ENCODE data around the gene FN1.
"Not testable (repeated sequence)": the region's sequence is repeated elsewhere in the genome, so short reads cannot be mapped to it uniquely, and the experiment has no call there.

FN1 gene

DNA sequence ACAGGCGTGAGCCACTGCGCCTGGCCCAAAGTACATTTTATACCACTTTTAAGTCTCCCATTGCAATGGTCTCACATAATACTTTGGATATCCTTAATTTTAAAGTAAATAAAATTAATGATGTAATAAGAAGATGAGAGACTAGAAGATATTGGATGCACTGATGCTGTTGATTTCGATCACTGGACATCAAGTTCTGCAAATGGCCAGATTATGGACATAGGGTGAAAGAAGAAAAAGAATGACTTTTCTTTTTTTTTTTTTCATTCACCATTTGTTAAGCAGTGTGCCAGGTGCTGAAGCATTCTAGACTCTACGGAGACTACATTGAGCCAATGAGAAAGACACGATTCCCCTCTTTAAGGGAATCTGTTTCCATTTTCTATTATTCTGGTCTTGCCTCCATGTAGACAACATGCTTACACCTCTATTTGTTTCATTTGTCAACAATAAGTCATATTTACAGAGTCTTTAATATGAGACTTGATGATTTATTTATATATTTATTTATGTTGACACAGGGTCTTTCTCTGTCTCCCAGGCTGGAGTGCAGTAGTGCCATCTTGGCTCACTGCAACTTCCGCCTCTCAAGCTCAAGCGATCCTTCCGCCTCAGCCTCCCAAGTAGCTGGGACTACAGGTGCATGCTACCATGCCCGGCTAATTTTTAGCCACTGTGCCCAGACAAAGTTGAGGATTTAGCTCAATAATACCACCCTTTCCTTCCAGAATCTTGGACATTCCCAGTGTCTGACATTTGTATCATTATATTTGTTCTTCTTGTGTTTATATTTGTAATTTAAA lies 23.7 kb downstream of the FN1 start:
- no peaks in the 10 kb centered on the region for H3K27me3 ChIP-seq (ENCODE audit: control insufficient read depth in 1 of 2, insufficient read depth in 2 of 2, low read length in 2 of 2)
- H3K9me3 ChIP-seq (ENCODE audit: low read length): no peaks in the 10 kb centered on the region
- H3K4me3 ChIP-seq (ENCODE audit: low read depth in 1 of 2, low read length in 2 of 2): no peak overlapping the region
- H3K9ac ChIP-seq (ENCODE audit: low read length): no peak overlapping the region
- no peaks in the 10 kb centered on the region for H3K4me1 ChIP-seq (ENCODE audit: insufficient read depth, low read length)
- H3K27ac ChIP-seq (ENCODE audit: low read depth, low read length): no peak overlapping the region
- H3K36me3 ChIP-seq (ENCODE audit: insufficient read depth, low read length): peaks cover 72% of the 10 kb centered on the region

DNA sequence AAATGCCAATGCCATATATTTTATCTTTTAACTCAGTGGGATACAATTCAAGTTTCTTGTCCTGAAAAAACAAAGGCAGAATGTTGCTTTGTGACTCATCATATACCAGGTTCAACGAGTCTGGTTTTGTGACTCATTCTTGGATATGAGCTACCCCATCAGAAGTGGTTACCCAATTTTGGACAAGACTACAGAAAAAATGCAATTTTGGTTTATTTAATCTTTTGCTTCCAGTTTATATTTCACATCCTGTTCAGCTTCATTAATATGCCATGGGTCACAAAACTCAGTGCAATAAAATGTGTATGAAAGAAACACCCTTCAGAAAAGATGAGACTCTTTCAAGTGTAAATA lies 25.0 kb downstream of the FN1 start:
- Histone ChIP-seq H3K27ac (ENCODE audit: low read depth, low read length) (no peak overlapping the region), H3K36me3 (ENCODE audit: insufficient read depth, low read length) (peaks cover 75% of the 10 kb centered on the region), H3K9me3 (ENCODE audit: low read length) (no peaks in the 10 kb centered on the region), H3K4me1 (ENCODE audit: insufficient read depth, low read length) (no peaks in the 10 kb centered on the region), H3K27me3 (ENCODE audit: control insufficient read depth in 1 of 2, insufficient read depth in 2 of 2, low read length in 2 of 2) (no peaks in the 10 kb centered on the region), H3K4me3 (ENCODE audit: low read depth in 1 of 2, low read length in 2 of 2) (no peak overlapping the region), H3K9ac (ENCODE audit: low read length) (no peak overlapping the region)

DNA sequence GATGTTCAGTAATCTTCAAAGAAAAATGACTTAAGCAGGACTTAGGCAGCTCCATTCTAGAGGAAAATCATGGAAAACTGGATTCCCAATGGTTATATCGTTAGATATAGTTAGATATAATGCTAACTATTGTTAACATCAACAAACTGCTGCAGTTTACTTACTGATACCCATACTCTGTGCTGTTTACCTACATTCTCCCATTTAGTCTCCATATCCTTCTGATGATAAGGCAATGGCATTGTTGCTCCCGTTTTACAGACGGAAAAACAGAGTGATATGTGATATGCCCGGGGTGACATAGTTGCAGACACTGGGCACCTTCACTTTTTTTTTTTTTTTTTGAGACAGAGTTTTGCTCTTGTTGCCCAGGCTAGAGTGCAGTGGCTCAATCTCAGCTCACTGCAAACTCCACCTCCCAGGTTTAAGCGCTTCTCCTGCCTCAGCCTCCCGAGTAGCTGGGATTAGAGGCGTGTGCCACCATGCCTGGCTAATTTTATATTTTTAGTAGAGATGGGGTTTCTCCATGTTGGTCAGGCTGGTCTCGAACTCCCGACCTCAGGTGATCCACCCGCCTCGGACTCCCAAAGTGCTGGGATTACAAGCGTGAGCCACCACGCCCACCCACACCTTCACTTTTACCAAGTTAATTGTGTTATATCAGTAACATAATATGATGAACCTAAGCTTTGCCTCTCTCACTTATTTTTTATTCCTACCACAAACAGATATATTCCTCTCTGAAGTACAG lies 25.5 kb downstream of the FN1 start:
- not testable (repeated sequence) for H3K4me3 ChIP-seq (ENCODE audit: low read depth in 1 of 2, low read length in 2 of 2); H3K4me1 ChIP-seq (ENCODE audit: insufficient read depth, low read length); H3K9ac ChIP-seq (ENCODE audit: low read length); H3K9me3 ChIP-seq (ENCODE audit: low read length); H3K27ac ChIP-seq (ENCODE audit: low read depth, low read length); H3K27me3 ChIP-seq (ENCODE audit: control insufficient read depth in 1 of 2, insufficient read depth in 2 of 2, low read length in 2 of 2)
- H3K36me3 ChIP-seq (ENCODE audit: insufficient read depth, low read length): peaks cover 78% of the 10 kb centered on the region

DNA sequence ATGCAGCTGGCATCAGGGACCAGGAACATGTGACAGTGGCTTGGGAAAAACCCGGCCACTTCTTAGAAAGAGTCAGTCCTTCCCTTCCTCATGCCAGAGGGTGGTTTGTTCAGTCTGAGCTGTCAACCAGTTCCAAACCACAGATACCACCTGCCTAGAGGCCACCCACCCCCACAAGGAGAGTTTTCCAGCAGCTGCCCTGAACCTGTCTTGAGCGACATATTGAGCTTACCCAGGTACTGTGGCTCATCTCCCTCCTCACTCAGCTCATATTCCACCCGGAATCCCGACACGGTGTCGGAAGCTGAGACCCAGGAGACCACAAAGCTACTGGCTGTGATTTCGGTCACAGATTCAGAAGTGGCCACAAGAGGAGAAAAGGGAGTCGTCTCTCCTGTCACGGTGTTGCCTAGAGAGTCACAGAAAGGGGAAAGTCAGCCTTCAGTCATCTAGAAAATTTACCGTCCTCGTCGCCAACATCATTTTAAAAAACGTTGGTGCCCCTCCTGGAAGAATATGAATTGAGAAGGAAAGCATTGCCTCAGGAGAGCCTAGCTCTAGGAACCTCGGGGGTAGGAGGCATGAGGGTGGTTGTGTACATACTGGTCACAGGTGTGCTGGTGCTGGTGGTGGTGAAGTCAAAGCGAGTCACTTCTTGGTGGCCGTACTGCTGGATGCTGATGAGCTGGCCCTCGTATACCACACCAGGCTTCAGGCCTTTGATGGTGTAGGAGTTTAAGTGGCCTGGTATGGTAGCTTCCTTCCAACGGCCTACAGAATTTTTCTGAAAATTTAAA lies 26.3 kb downstream of the FN1 start:
- no peak overlapping the region for H3K27ac ChIP-seq (ENCODE audit: low read depth, low read length)
- H3K4me3 ChIP-seq (ENCODE audit: low read depth in 1 of 2, low read length in 2 of 2): no peak overlapping the region
- no peaks in the 10 kb centered on the region for H3K4me1 ChIP-seq (ENCODE audit: insufficient read depth, low read length)
- H3K9me3 ChIP-seq (ENCODE audit: low read length): no peaks in the 10 kb centered on the region
- peaks cover 83% of the 10 kb centered on the region for H3K36me3 ChIP-seq (ENCODE audit: insufficient read depth, low read length)
- H3K27me3 ChIP-seq (ENCODE audit: control insufficient read depth in 1 of 2, insufficient read depth in 2 of 2, low read length in 2 of 2): no peaks in the 10 kb centered on the region
- H3K9ac ChIP-seq (ENCODE audit: low read length): no peak overlapping the region

DNA sequence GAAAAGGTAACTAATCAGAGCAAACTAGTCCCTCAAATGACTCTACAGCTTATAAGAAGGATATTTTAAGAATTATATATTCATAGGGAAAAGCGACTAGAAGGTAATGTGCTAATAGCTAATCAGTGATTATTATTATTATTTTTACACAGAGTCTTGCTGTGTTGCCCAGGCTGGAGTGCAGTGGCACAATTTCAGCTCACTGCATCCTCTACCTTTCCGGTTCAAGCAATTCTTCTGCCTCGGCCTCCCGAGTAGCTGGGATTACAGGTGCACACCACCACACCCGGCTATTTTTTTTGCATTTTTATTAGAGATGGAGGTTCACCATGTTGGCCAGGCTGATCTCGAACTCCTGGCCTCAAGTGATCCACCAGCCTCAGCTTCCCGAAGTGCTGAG lies 27.4 kb downstream of the FN1 start:
- H3K36me3 ChIP-seq (ENCODE audit: insufficient read depth, low read length): peaks cover 83% of the 10 kb centered on the region
- not testable (repeated sequence) for H3K9ac ChIP-seq (ENCODE audit: low read length); H3K4me3 ChIP-seq (ENCODE audit: low read depth in 1 of 2, low read length in 2 of 2); H3K27ac ChIP-seq (ENCODE audit: low read depth, low read length); H3K4me1 ChIP-seq (ENCODE audit: insufficient read depth, low read length); H3K27me3 ChIP-seq (ENCODE audit: control insufficient read depth in 1 of 2, insufficient read depth in 2 of 2, low read length in 2 of 2); H3K9me3 ChIP-seq (ENCODE audit: low read length)

DNA sequence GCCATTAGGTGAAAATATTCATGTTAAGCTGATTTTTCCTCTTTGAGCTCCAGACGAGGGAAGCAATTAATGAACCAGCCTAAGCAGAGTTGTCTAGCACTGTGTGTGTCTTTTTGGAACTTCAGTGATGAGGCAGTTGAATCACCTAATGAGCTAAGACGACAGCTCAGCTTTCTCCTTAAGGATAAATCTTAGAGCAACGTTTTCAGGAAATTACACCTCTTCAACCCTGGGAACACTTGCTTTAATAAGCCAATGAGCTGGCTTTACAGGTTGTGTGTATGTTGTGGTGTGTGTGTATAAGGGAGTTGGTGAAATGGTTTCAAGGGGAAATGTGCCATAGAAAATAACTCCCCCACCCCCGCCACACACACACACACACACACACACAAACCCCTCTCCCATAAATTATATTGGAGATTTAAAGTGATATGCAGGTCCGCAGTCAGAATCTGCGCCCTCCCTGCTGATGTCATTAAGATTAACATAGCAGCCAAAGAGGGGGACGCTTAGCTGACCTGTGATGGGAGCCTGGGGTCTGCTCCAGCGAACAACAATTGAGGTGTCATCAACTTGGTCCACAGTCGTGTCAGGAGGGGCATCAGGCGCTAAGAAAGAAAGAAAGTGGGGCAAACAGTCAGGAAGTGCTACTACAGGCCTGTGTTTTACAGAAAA lies 28.1 kb downstream of the FN1 start:
- H3K27ac ChIP-seq (ENCODE audit: low read depth, low read length): no peak overlapping the region
- peaks cover 81% of the 10 kb centered on the region for H3K36me3 ChIP-seq (ENCODE audit: insufficient read depth, low read length)
- no peaks in the 10 kb centered on the region for H3K4me1 ChIP-seq (ENCODE audit: insufficient read depth, low read length)
- H3K4me3 ChIP-seq (ENCODE audit: low read depth in 1 of 2, low read length in 2 of 2): no peak overlapping the region
- no peaks in the 10 kb centered on the region for H3K9me3 ChIP-seq (ENCODE audit: low read length)
- H3K9ac ChIP-seq (ENCODE audit: low read length): no peak overlapping the region
- no peaks in the 10 kb centered on the region for H3K27me3 ChIP-seq (ENCODE audit: control insufficient read depth in 1 of 2, insufficient read depth in 2 of 2, low read length in 2 of 2)

DNA sequence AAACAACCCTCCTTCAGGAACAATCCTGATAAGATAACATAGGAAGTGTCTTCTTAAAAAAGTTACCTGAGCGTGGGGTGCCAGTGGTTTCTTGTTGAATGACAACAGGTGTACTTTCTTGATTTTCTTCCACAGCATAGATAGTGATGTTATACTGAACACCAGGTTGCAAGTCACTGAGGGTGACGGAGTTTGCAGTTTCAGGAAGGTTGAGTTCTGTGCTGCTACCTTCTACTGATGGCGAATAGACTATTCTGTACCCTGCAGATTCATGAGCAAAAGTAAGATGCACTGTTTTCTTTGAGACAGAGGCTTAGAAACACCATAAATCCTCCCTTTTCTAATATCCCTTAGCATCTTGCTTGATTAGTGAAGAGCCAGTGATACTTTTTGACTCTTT lies 28.8 kb downstream of the FN1 start:
- Histone ChIP-seq H3K27me3 (ENCODE audit: control insufficient read depth in 1 of 2, insufficient read depth in 2 of 2, low read length in 2 of 2) (no peaks in the 10 kb centered on the region), H3K36me3 (ENCODE audit: insufficient read depth, low read length) (peaks cover 80% of the 10 kb centered on the region), H3K4me3 (ENCODE audit: low read depth in 1 of 2, low read length in 2 of 2) (no peak overlapping the region), H3K4me1 (ENCODE audit: insufficient read depth, low read length) (peaks cover under 1% of the 10 kb centered on the region), H3K9ac (ENCODE audit: low read length) (no peak overlapping the region), H3K9me3 (ENCODE audit: low read length) (no peaks in the 10 kb centered on the region), H3K27ac (ENCODE audit: low read depth, low read length) (no peak overlapping the region)

DNA sequence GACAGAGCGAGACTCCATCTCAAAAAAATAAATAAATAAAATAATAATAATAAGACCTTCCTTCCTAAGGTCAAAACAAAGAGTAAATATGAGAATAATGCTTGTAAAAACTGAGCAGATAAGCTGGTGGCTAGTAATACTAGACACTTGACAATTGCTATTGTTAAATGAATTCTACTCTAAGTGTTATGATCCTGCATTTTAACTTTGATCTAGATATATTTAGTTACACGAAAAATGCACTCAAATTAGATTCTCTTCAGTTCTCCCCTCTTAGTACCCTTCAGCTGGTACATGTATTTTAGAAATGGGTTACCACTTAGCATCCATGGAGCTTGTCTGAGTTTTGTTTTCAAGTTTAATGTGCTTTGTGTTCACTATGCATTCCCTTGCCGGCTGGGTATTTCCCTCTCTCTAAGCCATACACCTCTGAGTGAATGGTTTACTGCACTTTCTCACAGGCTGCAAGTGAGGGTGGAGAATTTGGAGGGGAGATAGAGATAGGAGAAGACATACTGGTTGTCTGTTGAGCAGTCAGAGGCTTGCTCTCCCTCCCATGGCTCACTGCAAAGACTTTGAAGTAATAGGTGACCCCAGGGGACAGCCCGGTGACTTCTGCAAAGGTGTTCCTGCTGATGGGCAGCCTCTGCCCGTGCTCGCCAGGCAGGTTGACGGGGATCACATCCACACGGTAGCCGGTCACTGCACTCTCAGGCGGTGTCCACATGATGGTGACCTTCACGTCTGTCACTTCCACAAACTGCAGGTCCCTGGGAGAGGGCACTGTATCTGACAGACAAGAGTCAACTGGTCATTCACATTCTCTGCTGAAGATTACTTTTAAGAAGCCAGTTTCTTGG lies 29.9 kb downstream of the FN1 start:
- Histone ChIP-seq H3K27ac (ENCODE audit: low read depth, low read length) (no peak overlapping the region), H3K36me3 (ENCODE audit: insufficient read depth, low read length) (peaks cover 76% of the 10 kb centered on the region), H3K9me3 (ENCODE audit: low read length) (no peaks in the 10 kb centered on the region), H3K27me3 (ENCODE audit: control insufficient read depth in 1 of 2, insufficient read depth in 2 of 2, low read length in 2 of 2) (no peaks in the 10 kb centered on the region), H3K4me3 (ENCODE audit: low read depth in 1 of 2, low read length in 2 of 2) (no peak overlapping the region), H3K9ac (ENCODE audit: low read length) (no peak overlapping the region), H3K4me1 (ENCODE audit: insufficient read depth, low read length) (peaks cover 4% of the 10 kb centered on the region)

DNA sequence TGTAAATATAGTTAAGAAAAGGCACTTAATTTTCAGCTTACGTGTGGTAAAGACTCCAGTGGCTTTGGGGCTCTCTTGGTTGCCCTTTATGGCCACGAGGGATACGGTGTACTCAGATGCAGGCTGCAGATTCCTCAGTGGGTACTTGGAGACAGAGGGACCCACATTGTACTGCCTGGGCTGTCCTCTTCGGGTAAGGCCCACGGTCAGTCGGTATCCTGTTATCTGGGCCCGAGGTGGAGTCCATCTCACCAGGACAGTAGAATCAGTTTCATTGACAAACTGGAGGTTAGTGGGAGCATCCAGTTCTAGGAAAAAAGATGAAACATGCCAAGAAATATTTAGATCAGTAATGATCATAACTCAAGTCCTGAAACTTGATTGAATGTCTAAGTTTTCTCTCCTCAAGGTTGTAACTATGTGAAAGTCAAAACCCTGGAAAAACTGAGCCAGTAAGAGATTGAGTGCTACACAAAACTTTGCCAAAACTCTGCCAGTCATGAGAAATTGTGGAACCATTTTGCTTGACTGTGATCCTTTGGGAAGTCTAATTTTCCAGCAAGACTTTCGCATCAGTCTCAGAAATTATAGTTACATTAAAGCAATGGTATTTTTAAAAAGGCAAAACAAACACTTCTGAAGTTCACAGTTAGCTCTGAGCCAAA lies 31.4 kb downstream of the FN1 start:
- Histone ChIP-seq H3K9ac (ENCODE audit: low read length) (no peak overlapping the region), H3K27me3 (ENCODE audit: control insufficient read depth in 1 of 2, insufficient read depth in 2 of 2, low read length in 2 of 2) (no peaks in the 10 kb centered on the region), H3K9me3 (ENCODE audit: low read length) (no peaks in the 10 kb centered on the region), H3K36me3 (ENCODE audit: insufficient read depth, low read length) (peaks cover 69% of the 10 kb centered on the region), H3K4me3 (ENCODE audit: low read depth in 1 of 2, low read length in 2 of 2) (no peak overlapping the region), H3K27ac (ENCODE audit: low read depth, low read length) (no peak overlapping the region), H3K4me1 (ENCODE audit: insufficient read depth, low read length) (peaks cover 5% of the 10 kb centered on the region)
